Trophoblast cell (in vitro differentiated cells and primary cell): ENCODE results near the gene KCNH2.

Source experiments
- DNase-seq, 2 donors: peaks; one replicate each; pipeline ENCODE4 v3.0.0-alpha.2; 2016
- H2AFZ ChIP-seq: 2 replicates; pipeline ENCODE4 v1.6.1; 2013; ENCODE audit warnings: low read length, moderate library complexity, mild to moderate bottlenecking; ENCODE audit not compliant: insufficient read depth, poor library complexity
- H2AK5ac ChIP-seq: 2 replicates; pipeline ENCODE4 v1.6.1; 2013; ENCODE audit warnings: mild to moderate bottlenecking, low read length
- H2BK120ac ChIP-seq: 2 replicates; pipeline ENCODE4 v1.6.1; 2013; ENCODE audit warnings: low read length, mild to moderate bottlenecking, moderate library complexity; ENCODE audit not compliant: insufficient read depth, poor library complexity
- H2BK12ac ChIP-seq: 2 replicates; pipeline ENCODE4 v1.6.1; 2013; ENCODE audit warnings: mild to moderate bottlenecking, low read length, moderate library complexity
- H2BK5ac ChIP-seq: 2 replicates; pipeline ENCODE4 v1.6.1; 2013; ENCODE audit warnings: low read length, low read depth, moderate library complexity, mild to moderate bottlenecking; ENCODE audit not compliant: poor library complexity
- H3K14ac ChIP-seq: 2 replicates; pipeline ENCODE4 v1.6.1; 2013; ENCODE audit warnings: mild to moderate bottlenecking, low read length
- H3K18ac ChIP-seq: 2 replicates; pipeline ENCODE4 v1.6.1; 2013; ENCODE audit warnings: mild to moderate bottlenecking, low read length
- H3K23ac ChIP-seq: 2 replicates; pipeline ENCODE4 v1.6.1; 2013; ENCODE audit warnings: low read length
- H3K27ac ChIP-seq: 2 replicates; pipeline ENCODE4 v1.5.1; 2013; ENCODE audit warnings: low read depth, mild to moderate bottlenecking, inconsistent platforms, low read length, moderate library complexity
- H3K27me3 ChIP-seq: 2 replicates; pipeline ENCODE4 v1.6.1; 2013; ENCODE audit warnings: inconsistent platforms, mild to moderate bottlenecking, low read length, moderate library complexity; ENCODE audit not compliant: insufficient read depth
- H3K36me3 ChIP-seq, 2 experiments: 1 replicate in 1 of 2; 2 replicates in 1 of 2; pipeline ENCODE4 v1.6.1; 2013; ENCODE audit warnings: low read length in 2 of 2, mild to moderate bottlenecking in 2 of 2, moderate library complexity in 1 of 2; ENCODE audit not compliant: insufficient read depth in 2 of 2, control insufficient read depth in 1 of 2
- H3K4ac ChIP-seq: 2 replicates; pipeline ENCODE4 v1.6.1; 2013; ENCODE audit warnings: low read depth, mild to moderate bottlenecking, low read length, moderate library complexity
- H3K4me1 ChIP-seq, 2 experiments: 1 replicate in 1 of 2; 2 replicates in 1 of 2; pipeline ENCODE4 v1.6.1; 2013; ENCODE audit warnings: low read length in 2 of 2, mild to moderate bottlenecking in 2 of 2, moderate library complexity in 1 of 2; ENCODE audit not compliant: insufficient read depth in 2 of 2, control insufficient read depth in 1 of 2
- H3K4me2 ChIP-seq: 2 replicates; pipeline ENCODE4 v1.6.1; 2013; ENCODE audit warnings: inconsistent platforms, mild to moderate bottlenecking, low read length, moderate library complexity
- H3K4me3 ChIP-seq: 2 replicates; pipeline ENCODE4 v1.5.1; 2013; ENCODE audit warnings: mild to moderate bottlenecking, low read depth, low read length, inconsistent platforms
- H3K79me1 ChIP-seq: one replicate; pipeline ENCODE4 v1.6.1; 2013; ENCODE audit warnings: low read length
- H3K79me2 ChIP-seq: 2 replicates; pipeline ENCODE4 v1.6.1; 2013; ENCODE audit warnings: low read length, mild to moderate bottlenecking; ENCODE audit not compliant: control insufficient read depth, insufficient read depth, poor library complexity
- H3K9ac ChIP-seq: 2 replicates; pipeline ENCODE4 v1.6.1; 2013; ENCODE audit warnings: mild to moderate bottlenecking, low read length
- H3K9me3 ChIP-seq: 2 replicates; pipeline ENCODE4 v1.6.1; 2013; ENCODE audit warnings: low read depth, mild to moderate bottlenecking, control low read depth, inconsistent platforms, low read length; ENCODE audit not compliant: insufficient read depth
- H4K12ac ChIP-seq: 2 replicates; pipeline ENCODE4 v1.6.1; 2013; ENCODE audit warnings: low read depth, mild to moderate bottlenecking, low read length, moderate library complexity
- H4K8ac ChIP-seq: 2 replicates; pipeline ENCODE4 v1.6.1; 2013; ENCODE audit warnings: low read depth, mild to moderate bottlenecking, low read length, moderate library complexity
- H4K91ac ChIP-seq: one replicate; pipeline ENCODE4 v1.6.1; 2013; ENCODE audit warnings: low read depth, mild to moderate bottlenecking, low read length, moderate library complexity
- WGBS: extraction: QIAGEN DNeasy Blood & Tissue Kit; methylation state at CpG from one replicate; pipeline ENCODE4 v1.1.7; 2013; ENCODE audit warnings: missing lambda C conversion rate; ENCODE audit not compliant: insufficient read length, insufficient coverage; ENCODE audit errors: extremely low coverage; 5-methylcytosine and 5-hydroxymethylcytosine counted together

Gene KCNH2

DNA sequence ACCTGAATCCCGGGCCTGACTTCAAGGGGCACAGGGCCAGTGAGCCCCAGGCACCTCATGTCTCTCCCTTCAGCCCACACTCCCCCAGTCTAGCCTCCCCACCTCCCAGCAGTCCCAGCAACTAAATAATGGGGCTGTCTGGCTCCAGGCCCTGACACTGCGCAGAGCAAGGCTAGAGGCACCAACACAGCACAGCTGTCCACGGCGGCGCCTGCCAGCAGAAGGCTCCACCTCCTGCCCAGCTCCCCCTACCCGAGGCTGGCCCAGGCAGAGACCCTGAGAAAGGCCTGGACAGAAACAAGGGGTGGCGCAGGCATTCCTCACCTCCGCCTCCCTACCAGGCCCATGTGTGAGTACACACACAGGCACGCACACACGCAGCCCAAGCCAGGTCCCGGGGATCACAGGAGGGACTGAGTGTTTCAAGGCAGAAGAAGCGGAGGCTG lies 6.1 kb downstream of the KCNH2 start:
- Histone ChIP-seq H3K4ac (no peak overlapping the region), H3K4me2 (no peak overlapping the region), H4K12ac (no peak overlapping the region), H3K27me3 (peaks cover 30% of the 10 kb centered on the region), H3K18ac (no peak overlapping the region), H3K14ac (no peak overlapping the region), H3K9ac (no peak overlapping the region), H3K36me3 (no peaks in the 10 kb centered on the region), H2BK5ac (no peak overlapping the region), H3K79me1 (no peaks in the 10 kb centered on the region), H2BK120ac (no peak overlapping the region), H3K27ac (no peak overlapping the region), H3K23ac (no peak overlapping the region), H4K8ac (no peak overlapping the region), H3K9me3 (peaks cover 7% of the 10 kb centered on the region), H3K4me1 (peaks cover 9 to 11% of the 10 kb centered on the region in 2 experiments), H3K79me2 (peaks cover 2% of the 10 kb centered on the region), H2AK5ac (no peak overlapping the region), H4K91ac (no peak overlapping the region), H2BK12ac (no peak overlapping the region), H2AFZ (no peak overlapping the region), H3K4me3 (no peak overlapping the region)
- WGBS = no CpG with 5 or more reads among the region's 12 CpGs
- DNase-seq = no peak

DNA sequence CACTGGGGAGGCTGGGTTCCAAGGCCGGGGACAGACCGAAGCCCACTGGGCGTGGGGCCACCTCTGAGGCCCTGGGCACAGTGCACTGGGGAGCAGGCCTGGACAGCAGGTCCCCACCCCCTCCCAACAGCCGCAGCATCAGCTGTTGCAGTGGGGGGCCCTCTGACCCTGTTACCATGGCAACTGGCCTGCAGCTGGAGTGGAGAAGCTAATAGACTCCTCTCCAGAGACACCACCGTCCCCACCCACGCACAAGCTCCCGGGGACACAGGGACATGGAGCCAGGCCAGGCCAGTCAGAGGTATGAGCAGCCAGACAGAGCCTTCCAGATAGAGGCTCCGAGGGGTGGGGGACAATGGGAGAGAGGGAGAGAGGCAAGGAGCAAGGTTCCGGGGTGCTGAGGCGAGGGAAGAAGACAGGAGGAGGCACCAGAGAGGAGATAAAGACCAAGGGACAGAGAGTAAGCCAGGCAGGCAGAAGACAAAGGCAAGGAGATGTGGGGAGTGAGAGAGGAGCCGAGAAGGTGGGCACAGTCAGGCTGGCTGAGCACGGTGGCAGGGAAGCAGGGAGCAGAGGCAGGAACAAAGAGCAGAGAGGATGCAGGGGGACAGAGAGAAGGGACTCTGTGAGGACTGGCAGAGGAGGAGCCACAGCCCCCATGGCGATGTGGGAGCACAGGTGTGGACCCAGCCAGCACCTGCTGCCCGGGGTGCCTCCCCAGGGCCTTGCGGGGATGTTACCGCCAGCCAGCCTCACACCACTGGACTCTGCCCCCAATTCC lies 6.7 kb downstream of the KCNH2 start:
- Histone ChIP-seq H3K27ac (no peak overlapping the region), H3K23ac (no peak overlapping the region), H2BK120ac (no peak overlapping the region), H3K14ac (no peak overlapping the region), H3K27me3 (peaks cover 25% of the 10 kb centered on the region), H3K4me3 (no peak overlapping the region), H3K9ac (no peak overlapping the region), H2AK5ac (no peak overlapping the region), H3K79me2 (peaks cover 2% of the 10 kb centered on the region), H4K8ac (no peak overlapping the region), H2BK5ac (no peak overlapping the region), H3K4me2 (no peak overlapping the region), H4K12ac (no peak overlapping the region), H3K9me3 (peaks cover 7% of the 10 kb centered on the region), H3K4me1 (peaks cover 9 to 11% of the 10 kb centered on the region in 2 experiments), H3K79me1 (no peaks in the 10 kb centered on the region), H4K91ac (no peak overlapping the region), H2BK12ac (no peak overlapping the region), H3K18ac (no peak overlapping the region), H3K36me3 (no peaks in the 10 kb centered on the region), H3K4ac (no peak overlapping the region), H2AFZ (no peak overlapping the region)
- DNase-seq = no peak
- no CpG with 5 or more reads among the region's 16 CpGs for WGBS

DNA sequence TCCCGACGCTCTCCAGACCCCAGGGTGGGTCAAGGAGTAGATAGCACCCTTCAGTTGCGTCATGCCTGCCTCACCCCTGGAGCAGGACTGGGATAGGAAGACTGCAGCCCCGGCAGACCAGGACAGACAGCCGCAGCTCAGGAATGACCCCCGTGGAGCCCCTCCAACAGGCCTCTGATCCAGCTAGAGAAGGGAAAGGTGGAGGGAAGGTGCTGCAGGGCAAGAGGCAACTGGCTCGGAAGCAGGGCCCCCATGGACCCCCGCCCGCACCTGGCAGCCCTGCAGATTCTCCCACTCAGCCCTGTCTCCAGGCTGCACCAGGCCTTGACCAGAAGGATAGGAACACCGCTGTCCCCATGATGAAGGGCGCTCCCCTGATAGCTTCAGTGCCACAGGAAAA lies 7.7 kb downstream of the KCNH2 start:
- Histone ChIP-seq H3K79me2 (peaks cover 2% of the 10 kb centered on the region), H3K4me2 (no peak overlapping the region), H4K12ac (no peak overlapping the region), H2BK5ac (no peak overlapping the region), H3K27ac (no peak overlapping the region), H3K4me3 (no peak overlapping the region), H3K79me1 (no peaks in the 10 kb centered on the region), H2BK12ac (no peak overlapping the region), H3K4ac (no peak overlapping the region), H2BK120ac (no peak overlapping the region), H3K18ac (no peak overlapping the region), H3K36me3 (no peaks in the 10 kb centered on the region), H3K9me3 (peaks cover 7% of the 10 kb centered on the region), H3K9ac (no peak overlapping the region), H3K4me1 (peaks cover 9 to 11% of the 10 kb centered on the region in 2 experiments), H3K27me3 (peaks cover 18% of the 10 kb centered on the region), H2AFZ (no peak overlapping the region), H2AK5ac (no peak overlapping the region), H4K91ac (no peak overlapping the region), H4K8ac (no peak overlapping the region), H3K14ac (no peak overlapping the region), H3K23ac (no peak overlapping the region)
- no peak for DNase-seq
- no CpG with 5 or more reads among the region's 11 CpGs for WGBS

DNA sequence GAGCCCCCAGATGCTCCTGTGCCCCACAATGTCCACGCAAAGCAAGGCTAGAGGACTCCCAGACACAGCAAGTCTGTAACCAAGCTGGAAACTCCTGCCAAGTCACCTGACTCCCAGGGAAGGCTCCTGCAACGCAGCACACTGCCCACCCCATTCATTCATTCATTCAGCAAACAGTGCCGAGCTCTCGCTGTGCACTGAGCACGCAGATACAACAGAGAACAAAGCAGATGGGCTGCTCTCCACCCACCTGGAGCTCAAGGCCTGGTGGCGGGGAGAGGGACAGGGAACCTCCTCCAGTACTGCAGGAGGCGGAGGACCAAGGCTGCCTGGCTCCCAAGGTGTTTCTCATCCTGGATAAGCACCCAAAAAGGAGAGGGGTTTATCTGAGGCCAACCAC lies 8.6 kb downstream of the KCNH2 start:
- no peak overlapping the region for H2AK5ac ChIP-seq
- H3K9me3 ChIP-seq = peaks cover 7% of the 10 kb centered on the region
- no peak overlapping the region for H3K18ac ChIP-seq
- peaks cover 2% of the 10 kb centered on the region for H3K79me1 ChIP-seq
- H3K4me1 ChIP-seq = peaks cover 6 to 11% of the 10 kb centered on the region in 2 experiments
- H2AFZ ChIP-seq = no peak overlapping the region
- no peak overlapping the region for H3K27ac ChIP-seq
- no peak overlapping the region for H3K4ac ChIP-seq
- H4K8ac ChIP-seq = no peak overlapping the region
- H3K27me3 ChIP-seq = peaks cover 10% of the 10 kb centered on the region
- no peak overlapping the region for H3K4me2 ChIP-seq
- no peak overlapping the region for H3K4me3 ChIP-seq
- no peak overlapping the region for H2BK120ac ChIP-seq
- no peak overlapping the region for H4K91ac ChIP-seq
- H4K12ac ChIP-seq = no peak overlapping the region
- no peak overlapping the region for H2BK5ac ChIP-seq
- peaks cover 2% of the 10 kb centered on the region for H3K79me2 ChIP-seq
- no peak overlapping the region for H3K23ac ChIP-seq
- H3K9ac ChIP-seq = no peak overlapping the region
- DNase-seq = no peak
- H3K14ac ChIP-seq = no peak overlapping the region
- WGBS = no CpG with 5 or more reads among the region's 7 CpGs
- no peak overlapping the region for H2BK12ac ChIP-seq
- H3K36me3 ChIP-seq = no peaks in the 10 kb centered on the region
